ENCODE measurements around the gene PSMB4. TPM values are rescaled to one million over a fixed set of nuclear protein-coding genes. Genes with fewer than 3 reads are reported as not detected.
"Not testable (repeated sequence)": the region's sequence is repeated elsewhere in the genome, so short reads cannot be mapped to it uniquely, and the experiment has no call there.

The PSMB4 gene
- total and polyA plus RNA-seq, 2 donors (not counting 1 experiment from before 2014, with no cell fraction given): 201 to 334 TPM

DNA sequence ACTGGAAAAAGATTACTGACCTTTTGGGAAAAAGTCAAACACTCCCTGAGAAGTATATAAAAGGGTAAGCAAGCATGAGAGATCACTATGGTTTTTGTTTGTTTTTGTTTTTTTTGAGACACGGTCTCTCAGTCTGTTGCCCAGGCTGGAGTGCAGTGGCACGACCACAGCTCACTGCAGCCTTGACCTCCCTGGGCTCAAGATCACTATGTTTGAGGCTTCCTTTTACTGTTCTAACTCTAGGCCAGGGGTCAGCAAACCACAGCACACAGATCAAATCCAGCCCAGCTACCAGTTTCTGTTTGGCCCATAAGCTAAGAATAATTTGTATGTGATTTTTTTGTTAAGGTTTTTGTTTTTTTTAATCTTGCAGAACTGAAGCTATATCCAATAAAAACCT, 25.7 kb downstream of the PSMB4 start:
- TF ChIP-seq, protein P1, sequence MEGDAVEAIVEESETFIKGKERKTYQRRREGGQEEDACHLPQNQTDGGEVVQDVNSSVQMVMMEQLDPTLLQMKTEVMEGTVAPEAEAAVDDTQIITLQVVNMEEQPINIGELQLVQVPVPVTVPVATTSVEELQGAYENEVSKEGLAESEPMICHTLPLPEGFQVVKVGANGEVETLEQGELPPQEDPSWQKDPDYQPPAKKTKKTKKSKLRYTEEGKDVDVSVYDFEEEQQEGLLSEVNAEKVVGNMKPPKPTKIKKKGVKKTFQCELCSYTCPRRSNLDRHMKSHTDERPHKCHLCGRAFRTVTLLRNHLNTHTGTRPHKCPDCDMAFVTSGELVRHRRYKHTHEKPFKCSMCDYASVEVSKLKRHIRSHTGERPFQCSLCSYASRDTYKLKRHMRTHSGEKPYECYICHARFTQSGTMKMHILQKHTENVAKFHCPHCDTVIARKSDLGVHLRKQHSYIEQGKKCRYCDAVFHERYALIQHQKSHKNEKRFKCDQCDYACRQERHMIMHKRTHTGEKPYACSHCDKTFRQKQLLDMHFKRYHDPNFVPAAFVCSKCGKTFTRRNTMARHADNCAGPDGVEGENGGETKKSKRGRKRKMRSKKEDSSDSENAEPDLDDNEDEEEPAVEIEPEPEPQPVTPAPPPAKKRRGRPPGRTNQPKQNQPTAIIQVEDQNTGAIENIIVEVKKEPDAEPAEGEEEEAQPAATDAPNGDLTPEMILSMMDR (IDR thresholded peaks at IDR 0.05): no peak
- TF ChIP-seq EZH2 (IDR thresholded peaks at IDR 0.05; ENCODE audit: borderline replicate concordance, insufficient read depth, low read depth, low read length, poor library complexity, severe bottlenecking): no peak
- Histone ChIP-seq H3K4me1 (ENCODE audit: control insufficient read depth in 2 of 2, insufficient read depth in 2 of 2, low read length in 2 of 2) (no peaks in the 10 kb centered on the region), H3K36me3 (replicated peaks in 1 of 2; ENCODE audit: control extremely low read depth in 1 of 2, control insufficient read depth in 1 of 2, extremely low read depth in 1 of 2, insufficient read depth in 2 of 2, low read length in 1 of 2) (peaks cover 1 to 87% of the 10 kb centered on the region in 2 experiments), H3K9ac (ENCODE audit: low read length) (no peak overlapping the region), H3K4me3 (ENCODE audit: control extremely low read depth in 1 of 5, extremely low read depth in 1 of 5, insufficient read depth in 1 of 5, low read depth in 2 of 5, low read length in 4 of 5) (no peak overlapping the region), H3K79me2 (ENCODE audit: control insufficient read depth, insufficient read depth, low read length) (peaks cover 7% of the 10 kb centered on the region), H3K4me2 (replicated peaks; ENCODE audit: low read depth, low read length, poor library complexity, severe bottlenecking) (no peak overlapping the region), H3K9me3 (ENCODE audit: control extremely low read depth in 1 of 3, control insufficient read depth in 2 of 3, insufficient read depth in 1 of 3, low read length in 2 of 3) (no peaks in the 10 kb centered on the region), H4K20me1 (ENCODE audit: control insufficient read depth, insufficient read depth, low read length, poor library complexity, severe bottlenecking) (peaks cover 8% of the 10 kb centered on the region), H3K27ac (ENCODE audit: low read length in 2 of 2) (no peak overlapping the region), H3K27me3 (replicated peaks in 1 of 4; ENCODE audit: control extremely low read depth in 1 of 4, control insufficient read depth in 3 of 4, insufficient read depth in 4 of 4, low read length in 3 of 4) (no peaks in the 10 kb centered on the region), H2AFZ (ENCODE audit: insufficient read depth, low read depth, low read length, poor library complexity, severe bottlenecking) (no peak overlapping the region)
- intact Hi-C loops (cut with micrococcal nuclease): no loop called here
- no peak for DNase-seq
- Mint-ChIP-seq H3K27ac (no peak overlapping the region), H3K9me3 (ENCODE audit: insufficient read depth) (no peaks in the 10 kb centered on the region), H3K4me3 (no peak overlapping the region), H3K4me1 (no peaks in the 10 kb centered on the region), H3K27me3 (no peaks in the 10 kb centered on the region)
- WGBS (ENCODE audit: insufficient coverage): 60% methylated on average over 2 of the region's 2 CpGs
- no peak for ATAC-seq (ENCODE audit: low read depth)
- ChIA-PET POLR2A (no interaction called here), CTCF (interaction anchor here (1.0 kb wide), 1 partner anchor 14 kb away, joined by 3 read pairs; no protein-coding TSS in a partner anchor)

DNA sequence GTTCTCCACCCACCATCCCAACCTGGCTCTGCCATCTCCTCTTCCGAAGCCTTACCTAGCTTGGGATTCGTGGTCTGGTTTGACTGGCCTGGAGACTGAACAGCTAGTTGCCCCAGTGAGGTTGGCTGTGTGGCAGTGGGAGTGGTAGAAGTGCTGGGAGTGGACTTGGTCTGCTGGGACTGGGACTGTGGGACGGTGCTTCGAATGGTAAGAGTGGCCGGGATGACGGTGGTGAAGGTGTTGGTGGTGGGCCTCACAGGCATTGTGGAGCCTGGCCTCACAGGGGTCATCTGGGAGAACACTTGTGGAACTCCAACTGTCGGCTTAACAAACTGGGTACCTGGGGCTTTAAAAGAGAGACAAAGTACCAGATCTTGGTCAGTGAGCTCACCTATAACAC, 28.7 kb downstream of the PSMB4 start:
- no peak overlapping the region for H3K4me3 ChIP-seq (ENCODE audit: control extremely low read depth in 1 of 5, extremely low read depth in 1 of 5, insufficient read depth in 1 of 5, low read depth in 2 of 5, low read length in 4 of 5)
- ATAC-seq (ENCODE audit: low read depth): no peak
- intact Hi-C loops (cut with micrococcal nuclease): no loop called here
- peaks cover 0 to 69% of the 10 kb centered on the region in 2 experiments for H3K36me3 ChIP-seq (replicated peaks in 1 of 2; ENCODE audit: control extremely low read depth in 1 of 2, control insufficient read depth in 1 of 2, extremely low read depth in 1 of 2, insufficient read depth in 2 of 2, low read length in 1 of 2)
- H3K4me2 ChIP-seq (replicated peaks; ENCODE audit: low read depth, low read length, poor library complexity, severe bottlenecking): no peak overlapping the region
- 100% methylated on average over 6 of the region's 7 CpGs for WGBS (ENCODE audit: insufficient coverage)
- Mint-ChIP-seq H3K4me3 (no peak overlapping the region), H3K27ac (no peak overlapping the region), H3K4me1 (no peaks in the 10 kb centered on the region), H3K27me3 (no peaks in the 10 kb centered on the region), H3K9me3 (ENCODE audit: insufficient read depth) (no peaks in the 10 kb centered on the region)
- no peak overlapping the region for H2AFZ ChIP-seq (ENCODE audit: insufficient read depth, low read depth, low read length, poor library complexity, severe bottlenecking)
- ChIA-PET CTCF (interaction anchor here (0.5 to 1.0 kb wide), 2 partner anchors 307 to 328 kb away, joined by 3 read pairs; no protein-coding TSS in a partner anchor), POLR2A (no interaction called here)
- H3K27ac ChIP-seq (ENCODE audit: low read length in 2 of 2): no peak overlapping the region
- H3K9ac ChIP-seq (ENCODE audit: low read length): no peak overlapping the region
- no peaks in the 10 kb centered on the region for H3K4me1 ChIP-seq (ENCODE audit: control insufficient read depth in 2 of 2, insufficient read depth in 2 of 2, low read length in 2 of 2)
- H3K79me2 ChIP-seq (ENCODE audit: control insufficient read depth, insufficient read depth, low read length): peaks cover 35% of the 10 kb centered on the region
- DNase-seq: no peak
- TF ChIP-seq, protein P1 (IDR thresholded peaks at IDR 0.05): no peak
- no peak for TF ChIP-seq EZH2 (IDR thresholded peaks at IDR 0.05; ENCODE audit: borderline replicate concordance, insufficient read depth, low read depth, low read length, poor library complexity, severe bottlenecking)
- peaks cover 34% of the 10 kb centered on the region for H4K20me1 ChIP-seq (ENCODE audit: control insufficient read depth, insufficient read depth, low read length, poor library complexity, severe bottlenecking)
- H3K9me3 ChIP-seq (ENCODE audit: control extremely low read depth in 1 of 3, control insufficient read depth in 2 of 3, insufficient read depth in 1 of 3, low read length in 2 of 3): no peaks in the 10 kb centered on the region
- H3K27me3 ChIP-seq (replicated peaks in 1 of 4; ENCODE audit: control extremely low read depth in 1 of 4, control insufficient read depth in 3 of 4, insufficient read depth in 4 of 4, low read length in 3 of 4): no peaks in the 10 kb centered on the region

- H3K4me1 Mint-ChIP-seq: peaks cover 23% of the 10 kb centered on the region
- intact Hi-C loops (cut with micrococcal nuclease); H3K4me3 ChIP-seq (ENCODE audit: control extremely low read depth in 1 of 5, extremely low read depth in 1 of 5, insufficient read depth in 1 of 5, low read depth in 2 of 5, low read length in 4 of 5); H3K4me3 Mint-ChIP-seq; H2AFZ ChIP-seq (ENCODE audit: insufficient read depth, low read depth, low read length, poor library complexity, severe bottlenecking); H3K9me3 Mint-ChIP-seq (ENCODE audit: insufficient read depth); H3K9ac ChIP-seq (ENCODE audit: low read length); H3K9me3 ChIP-seq (ENCODE audit: control extremely low read depth in 1 of 3, control insufficient read depth in 2 of 3, insufficient read depth in 1 of 3, low read length in 2 of 3); H3K27me3 Mint-ChIP-seq; H3K27ac ChIP-seq (ENCODE audit: low read length in 2 of 2); ATAC-seq (ENCODE audit: low read depth); POLR2A ChIA-PET; DNase-seq; H3K27me3 ChIP-seq (replicated peaks in 1 of 4; ENCODE audit: control extremely low read depth in 1 of 4, control insufficient read depth in 3 of 4, insufficient read depth in 4 of 4, low read length in 3 of 4); H3K27ac Mint-ChIP-seq; H3K4me2 ChIP-seq (replicated peaks; ENCODE audit: low read depth, low read length, poor library complexity, severe bottlenecking); CTCF ChIA-PET; H3K4me1 ChIP-seq (ENCODE audit: control insufficient read depth in 2 of 2, insufficient read depth in 2 of 2, low read length in 2 of 2): not testable (repeated sequence)
- H4K20me1 ChIP-seq (ENCODE audit: control insufficient read depth, insufficient read depth, low read length, poor library complexity, severe bottlenecking): peaks cover 76% of the 10 kb centered on the region
- peaks cover 0 to 23% of the 10 kb centered on the region in 2 experiments for H3K36me3 ChIP-seq (replicated peaks in 1 of 2; ENCODE audit: control extremely low read depth in 1 of 2, control insufficient read depth in 1 of 2, extremely low read depth in 1 of 2, insufficient read depth in 2 of 2, low read length in 1 of 2)
- WGBS (ENCODE audit: insufficient coverage): 96% methylated on average over 5 of the region's 5 CpGs
- peaks cover 85% of the 10 kb centered on the region for H3K79me2 ChIP-seq (ENCODE audit: control insufficient read depth, insufficient read depth, low read length)
These were observed 34.5 kb downstream of the PSMB4 start for GRCh38 chr1:151433827-151434226.

All from B cell (primary cell).